ENCODE data around the gene PTPRD. TPM values are rescaled to one million over a fixed set of nuclear protein-coding genes. Genes with fewer than 3 reads are reported as not detected.

PTPRD gene
- total and polyA plus RNA-seq, 9 donors: 16.2 to 231 (median 85.8) TPM

- no peaks in the 10 kb centered on the region for H3K9me3 ChIP-seq
- intact Hi-C loops (cut with DNase I): no loop called here
- TF ChIP-seq EP300 (IDR thresholded peaks at IDR 0.05) (no peak), POLR2A (IDR thresholded peaks at IDR 0.05) (no peak), CTCF (IDR thresholded peaks at IDR 0.05) (no peak)
- no peaks in the 10 kb centered on the region for H3K36me3 ChIP-seq
- no peak overlapping the region for H3K4me3 ChIP-seq
- H3K4me1 ChIP-seq (ENCODE audit: insufficient read depth): no peaks in the 10 kb centered on the region
- no peak overlapping the region for H3K27ac ChIP-seq
- no peaks in the 10 kb centered on the region for H3K27me3 ChIP-seq
- DNase-seq: no peak
- 34 to 43% (median 41%) methylated on average over 1 of the region's 1 CpG for WGBS, 3 donors
Observed at GRCh38 chr9:9846557-9846956, 766.2 kb downstream of the PTPRD start.

- Histone ChIP-seq H3K27me3 (no peaks in the 10 kb centered on the region), H3K9me3 (no peaks in the 10 kb centered on the region), H3K4me3 (no peak overlapping the region), H3K27ac (no peak overlapping the region), H3K36me3 (no peaks in the 10 kb centered on the region), H3K4me1 (ENCODE audit: insufficient read depth) (no peaks in the 10 kb centered on the region)
- no peak for DNase-seq
- no peak for TF ChIP-seq CTCF (IDR thresholded peaks at IDR 0.05)
- no peak for TF ChIP-seq POLR2A (IDR thresholded peaks at IDR 0.05)
- no peak for TF ChIP-seq EP300 (IDR thresholded peaks at IDR 0.05)
- intact Hi-C loops (cut with DNase I): no loop called here
Observed at GRCh38 chr9:9820436-9820835, 792.4 kb downstream of the PTPRD start.

- Histone ChIP-seq H3K4me3 (no peak overlapping the region), H3K36me3 (no peaks in the 10 kb centered on the region), H3K9me3 (no peaks in the 10 kb centered on the region), H3K27me3 (no peaks in the 10 kb centered on the region), H3K4me1 (ENCODE audit: insufficient read depth) (no peaks in the 10 kb centered on the region), H3K27ac (no peak overlapping the region)
- no peak for DNase-seq
- intact Hi-C loops (cut with DNase I): no loop called here
- TF ChIP-seq POLR2A (IDR thresholded peaks at IDR 0.05): no peak
- TF ChIP-seq EP300 (IDR thresholded peaks at IDR 0.05): no peak
- no peak for TF ChIP-seq CTCF (IDR thresholded peaks at IDR 0.05)
- WGBS, 3 donors: 92 to 93% (median 92%) methylated on average over 5 of the region's 5 CpGs
Observed at GRCh38 chr9:9819886-9820285, 792.9 kb downstream of the PTPRD start.

- 0 to 10% (median 9%) methylated on average over 2 of the region's 2 CpGs for WGBS, 3 donors
- H3K27me3 ChIP-seq: no peaks in the 10 kb centered on the region
- no peaks in the 10 kb centered on the region for H3K4me1 ChIP-seq (ENCODE audit: insufficient read depth)
- intact Hi-C loops (cut with DNase I): no loop called here
- H3K4me3 ChIP-seq: no peak overlapping the region
- no peaks in the 10 kb centered on the region for H3K9me3 ChIP-seq
- DNase-seq: no peak
- no peak for TF ChIP-seq EP300 (IDR thresholded peaks at IDR 0.05)
- no peak for TF ChIP-seq POLR2A (IDR thresholded peaks at IDR 0.05)
- TF ChIP-seq CTCF (IDR thresholded peaks at IDR 0.05): no peak
- no peak overlapping the region for H3K27ac ChIP-seq
- no peaks in the 10 kb centered on the region for H3K36me3 ChIP-seq
Observed at GRCh38 chr9:9817176-9817575, 795.6 kb downstream of the PTPRD start.

GRCh38 chr9:9804109-9804508 is 808.7 kb downstream of the PTPRD start:
- H3K9me3 ChIP-seq: no peaks in the 10 kb centered on the region
- no peaks in the 10 kb centered on the region for H3K27me3 ChIP-seq
- no peaks in the 10 kb centered on the region for H3K4me1 ChIP-seq (ENCODE audit: insufficient read depth)
- no peak overlapping the region for H3K27ac ChIP-seq
- no peak overlapping the region for H3K4me3 ChIP-seq
- intact Hi-C loops (cut with DNase I): no loop called here
- TF ChIP-seq EP300 (IDR thresholded peaks at IDR 0.05): no peak
- DNase-seq: no peak
- 89 to 92% (median 91%) methylated on average over 1 of the region's 1 CpG for WGBS, 3 donors
- no peaks in the 10 kb centered on the region for H3K36me3 ChIP-seq

Measured in ovary (tissue), 9 donors.